Activated CD4-positive, alpha-beta T cell treated with anti-CD3 and anti-CD28 coated beads, Interleukin-2, Interleukin-6, amounts not matched to agents 100 ng/mL and 50 ng/mL, durations not matched to agents 16 hours and 8 hours (primary cell): Measurements from ENCODE around the gene MCUB.

ENCODE experiments used
- DNase-seq: peaks from one replicate; pipeline ENCODE4 v3.0.0-alpha.2; 2020

The MCUB gene

DNA sequence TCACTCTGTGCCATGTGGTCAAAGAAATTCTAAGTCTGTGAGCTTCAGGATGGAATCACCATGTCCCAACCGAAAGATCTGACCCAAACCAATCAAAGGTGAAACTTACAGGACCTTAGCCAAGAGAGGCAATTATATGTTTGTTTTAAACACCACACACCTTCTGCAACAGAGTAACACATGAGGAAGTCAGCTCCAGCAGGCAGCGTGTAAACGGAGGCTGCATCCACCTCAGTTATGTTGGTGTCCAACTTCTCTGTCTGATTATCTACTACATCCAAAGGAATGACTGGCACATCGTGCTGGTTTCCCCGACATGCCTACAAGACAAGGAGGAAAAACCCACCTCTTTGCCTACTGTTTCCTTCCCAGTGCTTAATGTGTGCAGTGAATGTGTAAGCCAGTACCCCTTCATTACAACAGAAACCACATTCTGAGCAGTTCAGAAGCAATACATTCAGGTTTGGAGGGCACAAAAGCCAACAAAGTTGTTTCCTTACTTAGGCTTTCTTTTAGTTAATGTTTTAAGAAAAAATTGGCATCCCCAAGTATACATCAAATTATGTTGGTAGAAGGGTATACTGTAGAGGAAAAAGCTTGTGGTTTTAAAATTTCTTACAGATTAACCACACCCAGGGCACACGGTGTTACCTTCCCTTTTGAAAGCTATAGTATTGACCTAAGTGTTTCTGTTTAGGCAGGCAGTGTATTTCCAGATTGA, 130.8 kb downstream of the MCUB start:
- DNase-seq, result no peak

DNA sequence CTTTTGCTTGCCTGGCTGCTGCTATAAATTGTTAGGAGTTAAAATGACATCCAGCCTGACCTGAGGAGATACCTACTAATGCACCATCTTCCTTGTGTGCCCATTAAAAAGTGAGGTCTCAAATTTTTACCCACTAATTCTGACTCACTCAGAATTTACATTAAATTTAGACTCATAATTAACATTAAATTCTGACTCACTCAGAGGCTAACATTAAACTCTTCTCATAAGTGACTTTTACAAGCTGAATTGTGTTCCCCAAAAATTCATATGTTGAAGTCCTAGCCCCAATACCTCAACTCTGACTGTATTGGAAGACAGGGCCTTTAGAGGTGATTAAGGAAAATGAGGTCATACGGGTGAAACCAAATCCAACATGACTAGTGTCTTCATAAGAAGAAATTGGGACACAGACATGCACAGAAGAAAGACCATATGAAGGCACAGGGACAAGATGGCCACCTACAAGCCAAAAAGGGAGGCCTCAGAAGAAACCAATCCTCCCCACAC, 131.4 kb downstream of the MCUB start:
- DNase-seq, result no peak

DNA sequence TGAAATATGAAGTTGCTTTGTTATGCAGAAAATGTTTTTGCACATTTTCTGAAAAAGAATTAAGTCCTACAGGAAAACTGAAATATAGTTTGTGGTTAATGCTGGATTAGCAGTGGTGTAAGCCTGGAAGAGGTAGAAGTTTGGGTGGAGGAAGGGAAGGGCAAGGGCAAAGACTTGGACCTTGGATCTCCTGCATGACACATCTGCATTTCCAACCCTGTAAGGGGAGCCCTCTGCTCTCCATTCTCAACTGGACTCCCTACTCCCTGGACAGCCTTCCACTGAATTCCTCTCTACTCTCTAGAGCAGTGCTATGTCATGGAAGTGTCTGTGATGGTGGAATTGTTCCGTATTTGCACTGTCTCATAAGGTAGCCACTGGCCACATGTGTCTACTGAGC, 138.6 kb downstream of the MCUB start:
- DNase-seq, result no peak

GRCh38 chr4:109699553-109700225, 139.6 kb downstream of the MCUB start:
- no peak for DNase-seq

DNA sequence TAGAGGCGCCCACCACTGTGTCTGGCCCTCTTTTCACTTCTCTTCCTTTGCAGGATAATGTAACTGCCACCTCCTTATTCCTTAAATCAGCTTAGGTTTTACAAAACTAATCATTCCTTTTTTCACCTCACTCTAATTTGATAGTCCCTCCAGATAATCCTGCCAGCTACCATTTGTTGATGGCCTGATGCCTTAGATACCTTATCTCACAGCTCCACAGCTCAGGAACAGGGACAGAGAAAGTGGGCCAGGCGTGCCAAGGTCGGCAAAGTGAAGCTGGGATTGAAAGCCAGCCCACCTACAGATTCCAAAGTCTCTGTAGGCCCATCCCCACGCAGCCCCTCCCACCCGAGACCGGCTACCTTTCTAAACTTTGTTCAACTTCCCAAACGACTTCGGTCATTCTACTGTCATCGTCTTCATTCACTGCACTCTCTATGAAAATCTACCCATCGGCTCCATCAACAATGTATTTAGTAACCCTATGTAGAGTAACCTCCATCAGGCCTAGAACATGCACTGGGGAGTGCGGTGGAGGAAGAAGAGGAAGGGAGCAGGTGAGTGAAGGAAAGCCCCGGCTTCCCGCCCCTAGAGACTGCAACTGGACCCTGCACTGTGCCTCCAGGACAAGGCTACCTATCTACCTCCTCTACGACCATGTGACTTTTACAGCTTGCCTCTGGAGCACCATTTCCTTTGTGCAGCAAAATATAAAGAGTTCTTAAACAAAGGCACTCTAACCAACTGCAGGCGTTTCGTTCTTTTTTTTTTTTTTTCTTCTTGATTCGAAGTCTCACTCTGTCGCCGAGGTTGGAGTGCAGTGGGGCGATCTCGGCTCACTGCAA, 141.7 kb downstream of the MCUB start:
- DNase-seq, result no peak

- peak; percentile 77 for DNase-seq
These were observed 143.1 kb downstream of the MCUB start, which contains the start of gene CASP6 for GRCh38 chr4:109702950-109703663. Gene CASP6 (minus strand): TSS chr4:109703445. CDS start chr4:109703395, 50 bp downstream.

GRCh38 chr4:109703664-109704361, 143.8 kb downstream of the MCUB start:
- no peak for DNase-seq

- DNase-seq, result no peak
These were observed 148.4 kb downstream of the MCUB start for GRCh38 chr4:109708435-109708834.

GRCh38 chr4:109708990-109709389, 148.9 kb downstream of the MCUB start:
- no peak for DNase-seq

DNA sequence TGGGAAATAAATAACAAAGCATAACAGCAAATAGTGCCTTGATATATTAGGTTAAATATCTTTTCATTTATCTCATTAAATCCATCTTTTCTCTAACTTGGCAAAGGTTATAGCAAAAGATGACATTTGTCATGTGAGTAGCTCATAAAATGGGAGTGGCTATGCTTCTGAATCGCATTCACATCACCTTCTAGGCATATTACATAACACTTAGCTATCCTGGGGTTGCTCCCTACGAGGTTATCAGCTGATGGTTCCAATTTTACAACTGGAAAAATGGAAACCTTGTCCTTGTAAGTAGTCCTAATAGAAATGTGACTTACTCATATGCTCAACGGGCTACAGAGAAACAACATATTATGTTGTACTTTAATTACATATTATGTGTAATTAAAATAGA, 153.5 kb downstream of the MCUB start:
- DNase-seq, result no peak

GRCh38 chr4:109718759-109719158, 158.7 kb downstream of the MCUB start:
- DNase-seq, result no peak

- DNase-seq, result no peak
These were observed 159.6 kb downstream of the MCUB start for GRCh38 chr4:109719604-109720003.

- DNase-seq, result no peak
These were observed 161.0 kb downstream of the MCUB start for GRCh38 chr4:109721033-109721432.

DNA sequence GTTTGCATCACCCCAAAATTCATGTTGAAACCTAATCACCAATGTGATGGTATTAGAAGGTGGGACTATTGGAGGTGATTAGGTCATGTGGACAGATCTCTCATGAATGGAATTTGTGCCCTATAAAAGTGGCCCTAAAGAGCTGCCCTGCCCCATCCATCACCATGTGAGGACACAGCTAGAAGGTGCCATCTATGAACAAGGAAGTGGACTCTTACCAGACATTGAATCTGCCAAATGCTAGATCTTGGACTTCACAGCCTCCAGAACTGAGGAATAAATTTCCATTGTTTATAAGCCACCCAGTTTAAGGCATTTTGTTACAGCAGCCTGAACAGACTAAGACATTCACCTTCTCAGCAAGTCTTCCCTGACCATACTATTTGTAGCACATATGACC, 162.3 kb downstream of the MCUB start:
- DNase-seq, result no peak

DNA sequence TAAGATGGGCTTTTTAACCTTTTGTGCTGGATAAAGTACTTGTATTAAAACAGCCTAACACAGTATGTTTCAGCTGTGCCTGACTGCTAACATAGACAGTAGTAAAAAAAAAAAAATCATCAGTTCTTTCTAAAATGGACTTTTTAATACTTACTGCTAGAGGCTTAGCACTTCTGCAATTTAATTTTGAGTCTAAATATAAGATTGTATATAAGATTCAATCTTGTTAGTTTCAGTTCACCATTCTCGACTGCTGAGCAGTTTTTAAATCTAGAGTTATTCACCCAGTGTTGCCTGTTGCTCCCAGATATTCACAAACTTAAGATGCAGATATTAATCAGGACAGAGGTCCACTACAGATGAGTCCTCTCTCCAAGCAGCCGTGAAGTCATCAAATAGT, 163.1 kb downstream of the MCUB start:
- no peak for DNase-seq

- no peak for DNase-seq
These were observed 168.3 kb downstream of the MCUB start for GRCh38 chr4:109728385-109728784.

- peak; percentile 13 for DNase-seq
These were observed 169.2 kb downstream of the MCUB start for GRCh38 chr4:109729117-109729717.

GRCh38 chr4:109729718-109730618, 169.9 kb downstream of the MCUB start, which contains the start of gene PLA2G12A:
Gene PLA2G12A (minus strand): TSS chr4:109730070. CDS start chr4:109729809, 261 bp downstream.
- DNase-seq, result peak; percentile 77

DNA sequence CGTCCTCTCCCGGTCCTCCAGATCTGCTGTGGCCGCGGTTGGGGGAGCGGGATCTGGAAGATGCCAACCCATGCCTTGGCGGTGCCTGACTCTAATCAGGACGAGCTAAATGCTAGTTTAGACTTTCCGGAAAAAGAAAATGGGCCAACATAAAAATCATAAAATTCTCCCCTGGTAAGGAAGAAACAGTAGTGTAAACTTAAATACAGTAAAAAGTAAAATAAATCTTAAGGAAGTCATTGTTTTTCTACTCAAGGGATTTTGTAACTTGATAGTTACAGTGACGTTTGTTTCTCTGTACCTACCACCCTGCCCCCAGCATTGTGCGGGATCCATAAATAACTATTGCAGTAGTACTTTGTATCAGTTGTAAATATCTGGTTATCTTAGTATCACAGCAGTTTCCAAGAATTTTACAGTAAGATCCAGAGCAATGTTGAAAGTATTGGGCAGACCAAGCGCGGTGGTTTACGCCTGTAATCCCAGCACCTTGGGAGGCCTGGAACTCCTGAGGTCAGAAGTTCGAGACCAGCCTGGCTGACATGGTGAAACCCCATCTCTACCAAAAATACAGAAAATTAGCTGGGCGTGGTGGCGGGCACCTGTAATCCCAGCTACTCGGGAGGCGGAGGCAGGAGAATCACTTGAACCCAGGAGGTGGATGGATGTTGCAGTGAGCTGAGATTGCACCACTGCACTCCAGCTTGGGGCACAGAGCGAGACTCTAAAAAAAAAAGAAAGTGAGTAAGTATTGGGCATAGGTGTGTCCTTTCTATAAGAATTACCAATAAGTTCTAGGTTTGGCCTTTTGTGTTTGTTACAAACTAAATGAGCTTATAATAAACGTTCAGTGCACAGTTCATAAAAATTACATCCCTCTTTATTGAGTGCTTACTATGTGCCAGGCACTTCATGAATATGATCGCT, 170.8 kb downstream of the MCUB start:
- DNase-seq, result no peak
